Ishikawa (cell line): ENCODE results near the gene FAM13B.

ENCODE experiments used
- CEBPB ChIP-seq: IDR thresholded peaks from 2 replicates; pipeline ENCODE4 v1.6.1; 2012
- CREB1 ChIP-seq: IDR thresholded peaks from 2 replicates; pipeline ENCODE4 v1.6.1; 2012; ENCODE audit warnings: low read depth
- EGR1 ChIP-seq: IDR thresholded peaks from 2 replicates; pipeline ENCODE4 v1.6.1; 2012
- EP300 ChIP-seq: IDR thresholded peaks from 2 replicates; pipeline ENCODE4 v1.6.1; 2012; ENCODE audit warnings: borderline replicate concordance
- FOXM1 ChIP-seq: IDR thresholded peaks from 2 replicates; pipeline ENCODE4 v1.6.1; 2012; ENCODE audit warnings: low read depth, borderline replicate concordance
- NFIC ChIP-seq: IDR thresholded peaks from 2 replicates; pipeline ENCODE4 v1.6.1; 2012
- RAD21 ChIP-seq: IDR thresholded peaks from 2 replicates; pipeline ENCODE4 v1.6.1; 2012; ENCODE audit warnings: low read depth
- TAF1 ChIP-seq: IDR thresholded peaks from 2 replicates; pipeline ENCODE4 v1.6.1; 2012; ENCODE audit warnings: low read depth, mild to moderate bottlenecking
- TCF12 ChIP-seq: IDR thresholded peaks from 2 replicates; pipeline ENCODE4 v1.6.1; 2012; ENCODE audit warnings: low read depth
- TEAD4 ChIP-seq: IDR thresholded peaks from 2 replicates; pipeline ENCODE4 v1.6.1; 2012
- YY1 ChIP-seq: IDR thresholded peaks from 2 replicates; pipeline ENCODE4 v1.6.1; 2012; ENCODE audit warnings: low read depth
- ZBTB7A ChIP-seq: IDR thresholded peaks from 2 replicates; pipeline ENCODE4 v1.6.1; 2012; ENCODE audit warnings: low read depth
- TF ChIP-seq, protein P1 (sequence below): IDR thresholded peaks from 2 replicates; pipeline ENCODE4 v1.6.1; 2012; ENCODE audit warnings: low read depth, mild to moderate bottlenecking
- TF ChIP-seq, protein P2 (sequence below): IDR thresholded peaks from 2 replicates; pipeline ENCODE4 v1.6.1; 2012
- TF ChIP-seq, protein P3 (sequence below): IDR thresholded peaks from 2 replicates; pipeline ENCODE4 v1.6.1; 2012

The FAM13B gene

DNA sequence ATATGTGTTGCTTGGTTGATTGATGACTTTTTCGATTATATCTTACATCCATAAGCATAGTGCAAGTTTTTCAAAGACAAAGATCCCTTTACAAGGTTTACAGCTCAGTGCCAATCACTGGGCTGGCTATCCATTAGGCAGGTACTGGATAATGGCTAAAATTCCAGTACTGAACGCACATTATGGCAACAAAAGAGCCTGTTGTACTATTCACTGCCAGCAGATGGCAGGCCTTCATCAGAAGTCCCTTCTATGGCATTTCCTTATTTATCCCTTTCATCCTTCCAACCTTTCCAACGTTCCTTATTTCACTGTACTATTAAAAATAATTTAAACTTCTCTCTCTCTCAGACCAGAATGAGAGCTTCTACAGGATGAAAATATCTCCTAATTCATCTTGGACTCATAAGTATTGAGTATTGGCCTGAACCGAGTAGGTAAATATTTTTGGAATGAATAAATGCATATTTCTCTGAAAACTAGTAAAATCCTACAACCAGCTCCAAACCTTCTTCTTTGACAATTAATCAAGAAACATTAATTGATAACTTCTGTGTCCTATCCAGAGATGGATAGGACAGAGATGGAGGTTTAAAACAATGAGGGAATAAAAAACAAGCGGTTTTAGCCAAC, 44.3 kb upstream of the FAM13B start:
- peak; percentile 95 for TF ChIP-seq RAD21
- TF ChIP-seq, protein P1, sequence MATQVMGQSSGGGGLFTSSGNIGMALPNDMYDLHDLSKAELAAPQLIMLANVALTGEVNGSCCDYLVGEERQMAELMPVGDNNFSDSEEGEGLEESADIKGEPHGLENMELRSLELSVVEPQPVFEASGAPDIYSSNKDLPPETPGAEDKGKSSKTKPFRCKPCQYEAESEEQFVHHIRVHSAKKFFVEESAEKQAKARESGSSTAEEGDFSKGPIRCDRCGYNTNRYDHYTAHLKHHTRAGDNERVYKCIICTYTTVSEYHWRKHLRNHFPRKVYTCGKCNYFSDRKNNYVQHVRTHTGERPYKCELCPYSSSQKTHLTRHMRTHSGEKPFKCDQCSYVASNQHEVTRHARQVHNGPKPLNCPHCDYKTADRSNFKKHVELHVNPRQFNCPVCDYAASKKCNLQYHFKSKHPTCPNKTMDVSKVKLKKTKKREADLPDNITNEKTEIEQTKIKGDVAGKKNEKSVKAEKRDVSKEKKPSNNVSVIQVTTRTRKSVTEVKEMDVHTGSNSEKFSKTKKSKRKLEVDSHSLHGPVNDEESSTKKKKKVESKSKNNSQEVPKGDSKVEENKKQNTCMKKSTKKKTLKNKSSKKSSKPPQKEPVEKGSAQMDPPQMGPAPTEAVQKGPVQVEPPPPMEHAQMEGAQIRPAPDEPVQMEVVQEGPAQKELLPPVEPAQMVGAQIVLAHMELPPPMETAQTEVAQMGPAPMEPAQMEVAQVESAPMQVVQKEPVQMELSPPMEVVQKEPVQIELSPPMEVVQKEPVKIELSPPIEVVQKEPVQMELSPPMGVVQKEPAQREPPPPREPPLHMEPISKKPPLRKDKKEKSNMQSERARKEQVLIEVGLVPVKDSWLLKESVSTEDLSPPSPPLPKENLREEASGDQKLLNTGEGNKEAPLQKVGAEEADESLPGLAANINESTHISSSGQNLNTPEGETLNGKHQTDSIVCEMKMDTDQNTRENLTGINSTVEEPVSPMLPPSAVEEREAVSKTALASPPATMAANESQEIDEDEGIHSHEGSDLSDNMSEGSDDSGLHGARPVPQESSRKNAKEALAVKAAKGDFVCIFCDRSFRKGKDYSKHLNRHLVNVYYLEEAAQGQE = no peak

DNA sequence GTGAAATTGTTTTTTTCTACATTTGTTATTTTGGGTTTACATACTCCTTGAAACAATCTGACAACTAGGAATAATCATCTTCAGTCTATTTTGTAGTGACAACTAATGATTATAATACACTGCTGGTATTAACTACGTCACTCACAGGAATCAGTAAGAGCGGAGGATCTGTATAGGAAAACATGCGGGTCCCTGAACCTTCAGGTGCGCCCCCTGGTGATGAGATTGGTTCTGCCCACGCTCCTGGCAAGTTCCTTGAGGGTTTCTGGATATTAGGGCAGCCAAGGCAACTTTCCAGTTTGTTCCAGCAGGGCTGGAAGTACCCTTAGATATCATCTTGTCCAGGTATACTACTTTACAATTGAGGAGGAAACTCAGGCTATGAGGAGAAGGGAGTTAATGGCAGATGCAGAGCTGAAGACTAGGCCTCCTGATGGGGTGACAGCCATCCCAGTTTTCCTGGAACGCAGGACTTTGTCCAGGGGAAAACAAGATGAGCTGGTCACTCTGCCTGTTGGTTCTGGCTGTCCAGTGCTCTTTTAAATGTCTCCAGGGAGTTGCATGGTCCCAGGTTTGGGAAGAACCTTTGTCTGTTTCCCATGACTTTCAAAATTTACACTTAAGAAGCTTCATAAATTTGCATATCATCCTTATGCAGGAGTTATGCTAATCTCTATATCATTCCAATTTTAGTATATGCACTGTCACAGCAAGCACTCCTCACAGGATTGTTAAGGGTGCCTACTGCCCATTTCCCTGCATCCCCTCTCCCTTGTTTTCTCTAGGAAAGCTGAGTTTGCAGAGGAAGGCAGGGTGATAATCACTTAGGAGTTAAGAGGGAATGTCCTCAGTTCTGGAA, 36.1 kb upstream of the FAM13B start:
- TF ChIP-seq RAD21 = peak; percentile 67
- no peak for TF ChIP-seq EP300
- TF ChIP-seq, protein P2, sequence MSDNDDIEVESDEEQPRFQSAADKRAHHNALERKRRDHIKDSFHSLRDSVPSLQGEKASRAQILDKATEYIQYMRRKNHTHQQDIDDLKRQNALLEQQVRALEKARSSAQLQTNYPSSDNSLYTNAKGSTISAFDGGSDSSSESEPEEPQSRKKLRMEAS = 0 out of 2 replicates have a peak, but pooled peaks have one; percentile 14
- TF ChIP-seq EGR1 = peak; percentile 16; the same call in 1 of the 2 replicates

DNA sequence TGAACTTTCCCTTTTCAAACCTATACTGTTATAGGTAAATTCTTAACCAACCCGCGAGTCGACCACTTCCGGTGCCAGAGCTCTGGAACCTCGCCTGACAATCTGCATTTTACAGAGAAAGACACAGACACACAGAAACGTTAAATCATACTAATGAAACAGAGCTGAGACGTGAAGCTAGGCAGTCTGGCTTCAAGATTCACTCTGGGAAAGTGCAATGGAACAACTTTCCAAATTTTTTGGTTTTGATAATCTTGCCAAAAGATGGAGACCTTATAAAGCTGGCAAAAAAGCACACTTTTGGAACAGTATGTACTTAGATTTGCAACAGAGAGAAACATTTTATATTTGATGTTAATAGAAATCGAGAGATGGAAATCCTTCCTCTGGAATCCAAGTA, 35.1 kb upstream of the FAM13B start:
- TF ChIP-seq EP300 (no peak), CEBPB (no peak), FOXM1 (no peak), NFIC (no peak), TAF1 (no peak), TEAD4 (no peak), CREB1 (no peak), ZBTB7A (no peak)

DNA sequence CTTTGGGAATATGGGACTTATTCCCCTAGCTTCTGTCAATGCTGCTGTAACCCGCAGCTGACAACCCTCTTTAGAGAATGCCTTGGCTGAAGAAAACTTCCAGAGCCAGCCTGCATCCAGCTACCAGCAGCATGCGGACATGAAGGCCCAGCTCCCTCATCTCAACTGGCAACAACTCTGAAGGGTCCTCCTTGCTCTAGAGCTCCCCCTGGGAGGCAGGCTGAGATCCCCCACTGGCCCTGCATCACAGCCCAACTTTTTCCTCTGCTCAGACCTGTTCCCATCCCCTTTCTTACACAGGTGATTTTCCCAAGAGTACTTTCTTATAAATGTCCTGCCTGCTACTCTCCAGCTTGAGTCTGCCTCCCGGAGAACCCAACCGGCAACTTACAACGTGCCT, 32.2 kb upstream of the FAM13B start:
- TF ChIP-seq CEBPB = no peak
- no peak for TF ChIP-seq TCF12
- TF ChIP-seq TAF1 = no peak
- no peak for TF ChIP-seq FOXM1
- TF ChIP-seq, protein P3, sequence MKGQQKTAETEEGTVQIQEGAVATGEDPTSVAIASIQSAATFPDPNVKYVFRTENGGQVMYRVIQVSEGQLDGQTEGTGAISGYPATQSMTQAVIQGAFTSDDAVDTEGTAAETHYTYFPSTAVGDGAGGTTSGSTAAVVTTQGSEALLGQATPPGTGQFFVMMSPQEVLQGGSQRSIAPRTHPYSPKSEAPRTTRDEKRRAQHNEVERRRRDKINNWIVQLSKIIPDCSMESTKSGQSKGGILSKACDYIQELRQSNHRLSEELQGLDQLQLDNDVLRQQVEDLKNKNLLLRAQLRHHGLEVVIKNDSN = no peak
- TF ChIP-seq YY1 = no peak
- TF ChIP-seq CREB1 = no peak
- no peak for TF ChIP-seq RAD21
- TF ChIP-seq ZBTB7A = no peak
- TF ChIP-seq, protein P2 = no peak
- TF ChIP-seq EP300 = no peak
- TF ChIP-seq NFIC = no peak
- no peak for TF ChIP-seq EGR1
- TF ChIP-seq TEAD4 = no peak
- TF ChIP-seq, protein P1 = no peak

DNA sequence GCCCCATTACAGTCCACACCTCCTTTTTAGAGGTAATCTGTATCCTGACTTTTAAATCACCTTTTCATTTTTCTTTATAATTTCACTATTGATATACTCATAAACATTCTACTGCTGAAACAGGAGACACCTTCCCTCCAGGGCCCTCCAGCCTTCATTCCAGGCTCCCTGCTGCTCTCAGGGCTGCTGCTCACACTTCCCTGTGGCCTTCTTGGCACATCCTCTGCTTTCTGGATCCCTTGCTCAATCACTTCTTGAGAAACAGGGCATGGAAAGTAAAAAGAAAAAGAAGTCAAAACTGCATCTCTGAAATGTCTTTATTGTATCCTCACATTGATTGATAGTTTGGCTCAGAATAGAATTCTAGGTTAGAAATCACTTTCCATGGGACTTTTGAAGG, 31.6 kb upstream of the FAM13B start:
- TF ChIP-seq TAF1 (no peak), TEAD4 (no peak), ZBTB7A (no peak), FOXM1 (no peak), RAD21 (no peak), TCF12 (no peak), EP300 (no peak), CEBPB (no peak), YY1 (no peak), NFIC (no peak), EGR1 (no peak), CREB1 (no peak)
- TF ChIP-seq, protein P1 = no peak
- TF ChIP-seq, protein P3 = no peak
- TF ChIP-seq, protein P2 = no peak
